ENCODE data around the gene PDPK1.
"Not testable (repeated sequence)": the region's sequence is repeated elsewhere in the genome, so short reads cannot be mapped to it uniquely, and the experiment has no call there.

GRCh38 chr16:2606820-2607219 lies 69.0 kb downstream of the PDPK1 start:
- TF ChIP-seq, protein P1, sequence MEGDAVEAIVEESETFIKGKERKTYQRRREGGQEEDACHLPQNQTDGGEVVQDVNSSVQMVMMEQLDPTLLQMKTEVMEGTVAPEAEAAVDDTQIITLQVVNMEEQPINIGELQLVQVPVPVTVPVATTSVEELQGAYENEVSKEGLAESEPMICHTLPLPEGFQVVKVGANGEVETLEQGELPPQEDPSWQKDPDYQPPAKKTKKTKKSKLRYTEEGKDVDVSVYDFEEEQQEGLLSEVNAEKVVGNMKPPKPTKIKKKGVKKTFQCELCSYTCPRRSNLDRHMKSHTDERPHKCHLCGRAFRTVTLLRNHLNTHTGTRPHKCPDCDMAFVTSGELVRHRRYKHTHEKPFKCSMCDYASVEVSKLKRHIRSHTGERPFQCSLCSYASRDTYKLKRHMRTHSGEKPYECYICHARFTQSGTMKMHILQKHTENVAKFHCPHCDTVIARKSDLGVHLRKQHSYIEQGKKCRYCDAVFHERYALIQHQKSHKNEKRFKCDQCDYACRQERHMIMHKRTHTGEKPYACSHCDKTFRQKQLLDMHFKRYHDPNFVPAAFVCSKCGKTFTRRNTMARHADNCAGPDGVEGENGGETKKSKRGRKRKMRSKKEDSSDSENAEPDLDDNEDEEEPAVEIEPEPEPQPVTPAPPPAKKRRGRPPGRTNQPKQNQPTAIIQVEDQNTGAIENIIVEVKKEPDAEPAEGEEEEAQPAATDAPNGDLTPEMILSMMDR (IDR thresholded peaks at IDR 0.05), result not testable (repeated sequence)
- TF ChIP-seq POLR2A (IDR thresholded peaks at IDR 0.05), result not testable (repeated sequence)
